HepG2 (cell line): ENCODE data around the gene SLC45A3. TPM values are rescaled to one million over a fixed set of nuclear protein-coding genes. Genes with fewer than 3 reads are reported as not detected.

Experiments used
- HOXD1 ChIP-seq: sonication (generic); formaldehyde crosslinking; IDR thresholded peaks from 2 replicates; pipeline ENCODE4 v1.5.0; 2020; ENCODE audit warnings: missing genetic modification reagents
- MBD4 ChIP-seq: IDR thresholded peaks from 2 replicates; pipeline ENCODE4 v1.6.1; 2012; ENCODE audit warnings: low read length, inconsistent platforms, borderline replicate concordance
- MTF2 ChIP-seq: sonication (generic); formaldehyde crosslinking; IDR thresholded peaks from 2 replicates; pipeline ENCODE4 v1.5.0; 2020; ENCODE audit warnings: missing genetic modification reagents, borderline replicate concordance
- RELA ChIP-seq: sonication (generic); formaldehyde crosslinking; IDR thresholded peaks from 2 replicates; pipeline ENCODE4 v1.4.0; 2020; ENCODE audit warnings: missing genetic modification reagents
- TBP ChIP-seq: sonication (generic); formaldehyde crosslinking; IDR thresholded peaks from 2 replicates; pipeline ENCODE4 v1.5.0; 2020; ENCODE audit warnings: missing genetic modification reagents
- ZBTB33 ChIP-seq: sonication (generic); formaldehyde crosslinking; IDR thresholded peaks from 2 replicates; pipeline ENCODE4 v1.4.0; 2020; ENCODE audit warnings: missing genetic modification reagents
- ZNF318 ChIP-seq: sonication (generic); formaldehyde crosslinking; IDR thresholded peaks from 2 replicates; pipeline ENCODE4 v1.4.0; 2020; ENCODE audit warnings: mild to moderate bottlenecking, missing genetic modification reagents
- ZNF570 ChIP-seq: sonication (generic); formaldehyde crosslinking; IDR thresholded peaks from 2 replicates; pipeline ENCODE4 v1.4.0; 2020; ENCODE audit warnings: mild to moderate bottlenecking, missing genetic modification reagents, borderline replicate concordance
- ZNF576 ChIP-seq: sonication (generic); formaldehyde crosslinking; IDR thresholded peaks from 2 replicates; pipeline ENCODE4 v1.4.0; 2020; ENCODE audit warnings: mild to moderate bottlenecking, missing genetic modification reagents
- ZNF616 ChIP-seq: sonication (generic); formaldehyde crosslinking; IDR thresholded peaks from 2 replicates; pipeline ENCODE4 v1.5.0; 2020; ENCODE audit warnings: low read depth, mild to moderate bottlenecking, missing genetic modification reagents
- ZNF687 ChIP-seq: sonication (generic); formaldehyde crosslinking; IDR thresholded peaks from 2 replicates; pipeline ENCODE4 v1.5.1; 2020; ENCODE audit warnings: mild to moderate bottlenecking, missing genetic modification reagents, moderate library complexity
- polyA plus RNA-seq, 8 experiments: library from polyadenylated mRNA; depleted of rRNA in 3 of 8; stranded (reverse) in 7 of 8; unstranded in 1 of 8; fragments of >200 nt; fragmentation: Illumina TruSeq in 4 of 8; extraction: Trizol in 4 of 8; gene quantifications; 2 replicates each; pipeline versions ENCODE4 v1.2.1 to v1.2.3, GENCODE V29; 2011 to 2016; ENCODE audit warnings: low read depth in 4 of 8, missing spikeins in 1 of 8, mixed read lengths in 1 of 8; ENCODE audit not compliant: insufficient read depth in 1 of 8
- total RNA-seq, 5 experiments: library from RNA; depleted of rRNA; stranded (reverse); fragments of >200 nt; fragmentation: Illumina TruSeq; extraction: Trizol; gene quantifications; 2 replicates each; pipeline ENCODE4 v1.2.3, GENCODE V29; 2016; ENCODE audit warnings: low read depth in 1 of 5

The SLC45A3 gene
- total and polyA plus RNA-seq, 2 of the 13 experiments (the other 11 are each of a cell fraction or from before 2014, with no cell fraction given): 3.4 to 4.1 TPM

- no peak for TF ChIP-seq RELA (CRISPR knock-in tag)
- no peak for TF ChIP-seq ZNF318
- TF ChIP-seq MBD4: no peak
- TF ChIP-seq TBP: no peak
- TF ChIP-seq ZNF570 (CRISPR knock-in tag): no peak
- TF ChIP-seq ZBTB33: no peak
- no peak for TF ChIP-seq HOXD1 (CRISPR knock-in tag)
- TF ChIP-seq ZNF576 (CRISPR knock-in tag): no peak
- TF ChIP-seq ZNF616 (CRISPR knock-in tag): no peak
- no peak for TF ChIP-seq ZNF687 (CRISPR knock-in tag)
- no peak for TF ChIP-seq MTF2
Measured at GRCh38 chr1:205709640-205710039, 29.3 kb upstream of the SLC45A3 start (continued).
